HG03039 (cell line): Measurements from ENCODE around the gene POLL.

Experiments used
- ATAC-seq: cut with Tn5 transposase; IDR thresholded peaks from one replicate; pipeline ENCODE4 v1.9.1; 2021; ENCODE audit warnings: mild to moderate bottlenecking, moderate library complexity; ENCODE audit not compliant: unreplicated experiment

POLL gene

GRCh38 chr10:101560298-101561067 is 27.6 kb downstream of the POLL start:
- no peak for ATAC-seq

DNA sequence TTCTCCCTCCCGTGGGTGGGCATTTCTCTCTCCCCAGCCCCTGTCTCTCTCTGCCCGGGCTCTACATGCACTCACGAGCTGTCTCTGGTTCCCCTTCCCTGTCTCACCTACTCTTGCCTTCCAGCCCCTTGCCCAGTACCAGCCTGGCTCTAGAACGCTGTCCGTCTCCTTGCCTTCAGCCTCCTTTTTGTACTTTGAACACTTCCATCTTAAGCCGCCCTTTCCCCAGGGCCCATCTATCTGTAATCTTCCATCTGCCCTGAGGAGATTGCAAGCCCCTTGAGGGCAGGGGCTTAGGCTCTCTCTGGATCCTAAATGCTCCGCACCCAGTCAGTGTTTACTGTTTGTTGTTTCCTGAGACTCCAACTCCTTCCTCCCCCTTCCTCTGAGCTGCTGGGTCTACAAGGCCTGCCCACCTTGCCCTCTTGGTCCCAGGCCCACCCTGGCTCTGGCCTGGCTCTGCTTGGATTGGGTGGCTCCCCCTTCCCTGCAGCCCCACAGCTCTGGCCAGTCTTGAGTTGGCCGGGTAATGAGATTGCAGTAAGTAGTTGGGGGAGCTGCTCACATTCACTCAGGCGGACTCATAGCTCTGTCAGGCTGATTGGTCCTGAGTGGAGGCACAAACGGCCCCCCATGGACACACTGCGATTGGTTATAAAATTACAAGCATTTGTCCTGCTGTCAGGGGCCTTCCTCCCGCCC is 28.3 kb downstream of the POLL start:
- ATAC-seq: no peak

DNA sequence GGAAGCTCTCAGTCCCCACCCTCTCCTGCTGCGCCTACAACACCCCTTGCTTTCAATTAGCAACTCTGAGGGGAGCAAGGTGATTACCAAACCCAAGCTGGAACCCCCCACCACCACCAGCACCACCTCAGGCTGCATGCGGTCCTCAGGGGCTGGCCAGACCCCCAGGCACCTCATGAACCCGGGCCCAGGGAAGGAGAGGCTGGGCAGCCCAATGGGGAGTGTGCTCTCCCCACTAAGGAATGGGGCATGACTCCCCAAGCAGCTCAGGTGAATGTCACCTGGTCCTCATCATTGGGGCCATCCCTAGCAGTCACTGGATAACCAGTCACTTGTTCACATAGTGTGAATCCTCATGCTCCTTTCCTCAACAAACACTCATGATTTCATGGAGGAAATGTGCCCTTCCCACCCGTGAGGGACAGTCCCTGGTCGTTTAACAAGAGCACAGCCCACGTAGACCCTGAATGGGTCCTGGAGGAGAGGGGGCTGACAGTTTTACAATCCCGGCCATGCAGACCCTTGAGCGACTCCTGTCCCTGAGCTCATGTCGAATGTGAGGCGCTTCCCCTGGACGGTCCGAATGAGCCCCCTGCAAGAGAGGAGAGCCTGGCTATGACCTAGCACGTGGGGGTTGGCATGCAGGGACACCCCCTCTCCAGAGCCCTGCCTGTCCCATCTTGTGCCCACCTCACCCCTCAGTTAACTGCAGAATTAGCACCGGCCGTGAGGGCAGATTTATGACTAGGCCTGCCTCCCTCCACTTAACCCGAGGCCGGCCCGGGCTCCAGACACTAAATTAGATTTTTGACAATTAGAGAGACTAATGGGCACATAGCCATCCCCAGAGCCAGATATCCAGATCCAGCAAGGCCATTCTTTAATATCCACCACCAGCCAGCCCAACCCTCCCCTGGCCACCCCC is 29.1 kb downstream of the POLL start:
- no peak for ATAC-seq

- ATAC-seq: no peak
These were observed 29.9 kb downstream of the POLL start for GRCh38 chr10:101558204-101558603.

DNA sequence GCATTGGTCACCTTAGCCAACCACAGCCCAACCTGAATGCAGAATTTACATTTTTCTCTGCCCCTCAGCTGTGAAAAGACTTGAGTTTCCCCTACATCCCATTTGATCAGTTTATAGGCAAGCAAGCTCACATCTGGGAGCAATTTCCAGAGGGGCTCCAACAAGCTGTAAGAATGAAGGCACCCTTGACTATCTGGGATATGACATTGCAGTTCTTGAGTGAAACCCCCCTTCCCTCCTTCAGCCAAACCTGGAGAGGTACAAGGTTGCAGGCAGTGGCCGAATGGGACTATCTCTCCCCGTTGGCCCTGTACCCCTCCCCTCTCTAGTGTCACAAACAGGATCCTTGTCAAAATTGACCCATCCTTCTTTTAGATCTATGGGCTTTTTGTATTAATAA is 30.5 kb downstream of the POLL start:
- ATAC-seq: no peak

- no peak for ATAC-seq
These were observed 35.6 kb downstream of the POLL start for GRCh38 chr10:101552442-101552841.

- ATAC-seq: no peak
These were observed 37.1 kb downstream of the POLL start for GRCh38 chr10:101550965-101551364.

DNA sequence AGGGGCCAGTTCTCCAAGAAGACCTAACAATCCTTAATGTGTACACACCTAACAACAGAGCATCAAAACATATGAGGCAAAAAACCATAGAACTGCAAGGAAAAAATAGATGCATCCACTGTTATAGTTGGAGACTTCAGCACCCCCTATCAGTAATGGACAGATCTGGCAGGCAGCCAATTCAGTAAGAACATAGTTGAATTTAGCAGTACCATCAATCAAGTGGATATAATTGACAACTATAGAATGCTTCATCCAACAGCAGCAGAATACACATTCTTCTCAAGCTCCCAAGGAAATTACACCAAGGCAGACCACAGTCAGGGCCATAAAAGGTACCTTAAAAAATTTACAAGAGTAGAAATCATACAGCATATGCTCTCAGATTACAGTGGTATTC is 42.2 kb downstream of the POLL start:
- ATAC-seq: no peak

DNA sequence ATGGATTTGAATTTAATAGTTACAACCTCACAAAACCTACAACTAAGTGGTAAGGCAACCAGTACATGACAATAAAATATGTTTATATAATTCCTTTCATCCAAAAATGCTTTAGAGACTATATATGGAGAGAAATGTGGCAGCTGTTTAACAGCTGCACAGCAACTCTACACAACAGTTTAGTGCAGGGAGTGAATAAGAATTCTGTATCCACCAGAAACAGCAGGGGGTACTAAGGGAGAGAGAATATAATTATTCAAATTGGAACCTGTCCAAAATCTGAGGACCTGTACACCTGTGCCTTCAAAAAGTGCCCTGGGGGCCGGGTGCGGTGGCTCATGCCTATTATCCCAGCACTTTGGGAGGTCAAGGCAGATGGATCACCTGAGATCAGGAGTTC is 49.6 kb downstream of the POLL start:
- ATAC-seq: no peak

DNA sequence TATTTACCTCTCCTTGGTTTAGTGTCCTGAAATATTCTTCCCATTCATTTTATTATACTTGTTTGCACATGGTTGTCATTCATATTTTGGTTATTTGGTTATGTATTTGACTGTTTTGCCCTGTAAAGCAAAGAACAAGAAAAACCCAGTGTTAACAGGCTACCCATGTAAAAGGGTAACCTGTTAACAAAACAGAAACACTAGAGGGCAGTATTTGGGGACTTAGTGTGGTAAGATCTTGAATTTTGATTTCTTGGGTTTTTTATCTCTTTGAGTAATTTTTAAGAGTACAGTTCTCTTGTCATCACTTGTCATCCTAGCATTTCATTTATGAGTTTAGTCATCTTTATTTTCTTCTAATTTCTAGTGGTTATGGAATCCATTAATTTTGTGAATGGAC is 51.3 kb downstream of the POLL start:
- ATAC-seq: no peak

GRCh38 chr10:101535949-101536348 is 52.1 kb downstream of the POLL start:
- no peak for ATAC-seq

DNA sequence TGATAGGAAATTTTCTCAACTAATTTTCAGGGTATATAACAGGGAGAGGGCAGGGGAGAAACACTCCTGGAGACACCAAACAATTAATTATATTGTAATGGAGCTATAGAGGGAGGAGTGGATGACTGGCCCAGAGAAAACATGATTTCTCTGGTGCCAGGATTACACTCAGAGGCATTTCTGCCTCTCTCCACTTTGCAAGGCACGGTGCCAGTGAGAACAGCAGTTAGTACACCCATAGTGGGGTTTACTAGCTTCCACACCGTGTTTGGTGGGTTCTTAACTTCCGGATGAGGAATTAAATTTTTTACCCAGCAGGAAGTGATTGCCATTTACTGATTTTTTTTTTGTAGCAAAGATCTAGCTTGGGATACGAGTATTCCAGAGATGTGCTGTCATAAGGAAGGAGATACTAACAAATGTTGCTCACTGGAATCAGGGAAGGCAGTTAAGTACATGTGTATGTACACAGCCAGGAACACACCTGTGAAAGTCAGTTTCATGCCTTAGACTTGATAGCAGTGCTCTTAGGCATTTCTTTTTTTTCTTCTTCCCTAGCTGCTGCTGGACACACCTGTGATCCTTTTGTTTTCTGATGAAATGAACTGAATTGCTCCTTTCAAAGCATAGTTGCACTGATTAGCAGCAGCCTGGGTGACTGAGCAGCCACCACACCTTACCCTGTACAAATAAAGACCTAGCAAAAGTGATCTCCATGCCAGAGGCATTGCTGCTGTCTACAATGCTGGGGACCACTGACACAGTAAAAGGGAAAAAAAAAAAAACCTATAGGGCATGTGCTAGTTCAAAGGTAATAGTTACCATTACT is 58.1 kb downstream of the POLL start:
- ATAC-seq: no peak

DNA sequence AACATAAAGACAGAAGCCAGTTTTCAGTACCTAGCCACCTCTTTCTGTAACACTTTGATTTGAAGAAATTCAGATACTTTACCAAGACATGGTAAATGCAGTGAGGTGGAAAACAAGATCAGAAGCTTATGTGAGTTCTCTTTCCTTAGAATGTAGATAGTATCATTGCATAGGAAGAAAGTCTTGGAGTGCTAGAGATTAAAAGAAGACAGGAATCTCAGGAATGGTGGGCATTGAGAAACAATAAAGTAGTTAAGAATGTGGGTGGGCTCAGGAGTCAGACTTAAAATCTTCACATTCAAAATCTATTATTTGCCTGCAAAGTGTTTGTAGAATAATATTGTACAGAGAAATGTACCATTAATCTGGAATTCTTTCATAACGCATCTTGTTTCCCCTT is 58.9 kb downstream of the POLL start:
- no peak for ATAC-seq
